RPMI8226 (cell line): ENCODE measurements around the gene PRKACA.
A peak's percentile ranks its signal among the peaks of the same experiment; 100 is the strongest.

Source experiments
- DNase-seq: peaks from one replicate; pipeline ENCODE4 v3.0.0-alpha.2; 2015

PRKACA gene

GRCh38 chr19:14117668-14118164 is at the start of gene PRKACA:
Gene PRKACA (minus strand): TSS chr19:14117762. CDS start chr19:14117547, 215 bp downstream.
- peak; percentile 99 for DNase-seq

DNA sequence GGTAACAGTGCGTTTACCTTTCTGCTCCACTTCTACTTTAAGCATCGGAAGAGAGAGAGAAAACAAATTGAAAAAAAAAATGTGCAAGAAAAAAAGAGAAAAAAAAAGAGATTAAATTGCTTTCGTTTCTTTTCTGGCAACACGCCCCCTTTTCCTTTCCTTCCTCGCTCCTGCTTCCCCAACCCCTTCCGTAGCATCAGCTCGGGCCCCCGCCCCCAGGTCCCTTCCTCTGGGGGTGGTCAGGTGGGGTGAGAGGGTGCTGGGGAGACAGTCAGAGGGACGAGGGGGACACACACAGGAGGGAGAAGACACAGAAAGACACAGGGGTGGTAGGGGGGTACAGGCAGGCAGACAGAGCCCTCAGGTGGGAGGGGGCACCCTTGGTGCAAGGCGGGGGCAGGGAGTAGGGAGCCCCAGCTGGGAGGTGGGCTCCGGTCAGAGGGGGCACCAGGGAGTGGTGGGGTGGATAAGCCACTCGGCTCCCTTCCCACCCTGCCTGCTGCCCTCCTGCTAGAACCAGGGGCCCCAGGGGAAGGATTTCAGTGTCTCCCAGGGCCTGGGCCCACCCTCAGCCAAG is 49.5 kb upstream of the PRKACA start:
- no peak for DNase-seq

DNA sequence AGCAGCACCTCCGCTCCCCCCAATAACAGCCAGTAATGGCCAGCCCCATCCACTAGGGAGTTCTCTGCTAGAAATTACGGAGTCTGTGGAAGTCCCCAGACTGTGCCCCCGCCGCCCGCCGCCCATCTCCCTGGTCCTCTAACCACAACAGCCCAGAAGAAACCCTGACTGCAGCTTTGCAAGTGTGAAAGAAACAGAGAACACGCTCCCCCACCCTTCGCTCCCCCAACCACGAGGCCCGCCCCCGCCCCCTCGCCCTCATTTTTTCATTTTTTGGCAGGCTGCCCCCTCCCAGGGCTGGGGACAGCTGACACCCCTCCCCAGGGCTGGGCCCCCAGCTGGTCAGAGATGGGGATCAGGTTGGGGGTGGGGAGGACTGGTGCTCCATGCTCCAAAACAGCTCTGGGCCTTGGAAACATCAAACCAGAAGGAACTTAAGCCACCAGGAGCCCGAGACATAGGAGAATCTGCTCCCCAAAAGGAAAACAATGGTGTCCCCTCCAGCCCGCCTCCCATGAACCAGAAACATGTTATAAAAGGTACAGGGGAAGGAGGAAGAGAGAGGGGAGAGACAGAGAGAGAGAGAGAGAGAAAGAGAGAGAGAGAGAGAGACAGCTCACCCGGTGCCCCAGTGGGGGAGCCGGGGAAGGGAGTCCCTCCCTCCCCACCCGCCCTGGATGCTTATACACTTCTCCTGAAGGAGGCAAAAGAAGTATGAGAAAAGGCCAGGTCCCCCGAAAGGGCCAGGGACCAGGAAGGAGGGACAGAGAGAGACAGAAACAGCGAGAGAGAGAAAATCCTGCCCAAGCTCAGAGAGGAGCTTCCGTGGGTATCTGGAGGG is 48.6 kb upstream of the PRKACA start:
- DNase-seq: no peak

- no peak for DNase-seq
These were observed 47.3 kb upstream of the PRKACA start for GRCh38 chr19:14164724-14165493.

DNA sequence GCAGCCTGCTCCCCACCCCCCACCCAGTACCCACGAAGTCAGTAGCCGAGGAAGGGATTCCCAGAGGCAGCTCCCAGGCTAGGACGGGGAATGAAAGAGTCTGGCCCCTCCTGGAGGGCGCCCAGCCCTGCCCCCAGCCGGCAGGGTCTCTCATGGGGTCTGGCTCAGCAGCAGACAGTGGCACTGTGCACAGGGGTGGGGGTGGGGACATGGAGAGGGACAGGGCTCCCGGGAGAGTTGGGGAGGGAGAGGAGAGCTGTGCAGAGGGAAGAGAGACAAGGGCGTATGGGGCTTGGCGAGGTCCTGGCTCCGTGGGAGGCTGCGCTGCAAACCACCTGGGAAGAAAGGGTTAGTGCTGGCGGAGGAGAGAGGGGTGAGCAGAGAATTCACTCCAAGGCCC is 46.5 kb upstream of the PRKACA start:
- DNase-seq: no peak

DNA sequence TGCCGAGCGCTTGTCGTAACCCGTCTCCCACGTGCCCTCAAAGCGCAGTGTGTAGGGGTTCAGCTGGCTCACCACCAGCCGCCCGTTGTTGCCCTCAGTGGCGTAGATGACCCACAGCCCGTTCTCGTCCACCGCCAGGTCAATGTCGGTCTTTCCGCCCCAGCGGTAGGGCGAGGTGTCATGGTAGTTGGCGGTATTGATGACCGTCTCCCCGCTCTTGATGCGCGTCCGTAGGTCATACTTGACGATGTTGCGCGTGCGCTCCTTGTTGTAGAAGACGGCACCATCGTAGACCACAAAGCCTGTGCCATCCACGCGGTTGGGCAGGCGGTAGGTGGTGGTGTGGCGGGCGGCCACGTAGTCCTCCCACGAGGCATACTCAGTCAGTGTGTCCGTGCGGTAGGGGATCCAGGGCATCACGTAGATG is 45.3 kb upstream of the PRKACA start:
- DNase-seq: no peak

- no peak for DNase-seq
These were observed 43.7 kb upstream of the PRKACA start for GRCh38 chr19:14161305-14161704.

DNA sequence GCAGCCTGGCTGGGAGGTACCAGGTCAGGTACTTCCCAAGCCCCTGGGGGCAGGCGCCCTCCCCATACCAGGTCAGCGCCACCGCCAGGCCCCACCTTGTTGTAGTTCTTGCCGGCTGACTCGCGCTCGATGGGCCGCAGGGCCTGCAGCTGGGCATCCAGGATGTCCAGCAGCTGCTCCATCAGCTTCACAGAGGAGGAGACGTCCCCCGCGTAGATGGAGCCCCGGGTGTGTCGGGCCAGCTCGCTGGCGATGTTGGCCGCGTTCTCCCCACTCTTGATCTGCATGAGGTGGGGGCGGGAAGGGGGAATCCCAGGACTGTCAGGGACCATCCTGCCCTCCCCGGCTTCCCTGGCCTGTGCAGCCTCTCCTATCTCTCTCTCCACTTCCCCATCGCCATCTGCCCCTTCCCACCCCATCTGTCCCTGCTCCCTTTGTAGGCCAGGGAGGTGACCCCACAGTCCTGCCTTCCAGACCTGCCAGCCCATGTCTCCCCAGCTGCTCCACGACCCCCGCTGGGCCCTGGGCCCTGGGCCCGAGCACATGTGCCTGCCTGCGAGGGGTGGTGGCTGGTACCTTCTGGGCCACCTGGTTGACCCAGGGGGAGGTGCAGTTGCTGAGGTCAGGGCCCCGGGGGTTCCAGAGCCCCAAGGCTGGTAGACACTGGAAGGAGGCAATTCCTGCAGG is 42.6 kb upstream of the PRKACA start:
- no peak for DNase-seq

GRCh38 chr19:14159059-14159458 is 41.5 kb upstream of the PRKACA start:
- no peak for DNase-seq

DNA sequence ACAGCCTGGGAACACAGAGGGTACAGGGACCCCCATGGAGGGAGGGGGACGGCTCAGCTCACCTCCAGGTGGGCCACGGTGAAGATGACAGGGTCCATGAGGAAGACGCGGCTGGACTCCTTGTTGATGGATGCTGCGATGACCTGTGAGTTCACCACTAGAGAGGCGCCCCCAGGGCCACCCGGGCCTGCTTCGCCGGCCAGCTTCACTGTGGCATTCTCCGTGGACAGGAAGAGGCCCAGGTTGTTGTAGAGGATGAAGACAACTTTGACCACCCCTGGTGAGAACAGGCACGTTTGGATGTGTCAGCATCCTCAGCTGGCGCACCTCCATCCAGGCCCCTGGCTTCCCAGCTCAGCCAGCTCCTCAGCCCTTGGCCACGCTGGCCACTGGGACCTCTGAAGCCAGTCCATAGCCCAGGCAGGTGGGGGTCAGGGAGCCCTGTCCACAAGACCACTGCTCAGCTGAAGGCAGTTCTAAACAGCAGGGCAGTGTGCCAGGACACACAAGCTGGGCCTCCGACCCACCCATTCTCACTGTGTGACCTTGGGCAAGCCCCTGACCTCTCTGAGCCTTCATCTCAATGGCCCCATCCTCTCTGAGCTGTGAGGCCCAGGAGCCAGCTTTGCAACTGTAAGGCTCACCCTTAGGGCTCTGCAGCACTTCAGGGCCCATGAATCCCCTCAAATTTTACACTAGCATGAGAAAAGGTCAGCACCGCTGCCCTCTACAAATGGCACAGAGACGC is 40.9 kb upstream of the PRKACA start:
- no peak for DNase-seq

DNA sequence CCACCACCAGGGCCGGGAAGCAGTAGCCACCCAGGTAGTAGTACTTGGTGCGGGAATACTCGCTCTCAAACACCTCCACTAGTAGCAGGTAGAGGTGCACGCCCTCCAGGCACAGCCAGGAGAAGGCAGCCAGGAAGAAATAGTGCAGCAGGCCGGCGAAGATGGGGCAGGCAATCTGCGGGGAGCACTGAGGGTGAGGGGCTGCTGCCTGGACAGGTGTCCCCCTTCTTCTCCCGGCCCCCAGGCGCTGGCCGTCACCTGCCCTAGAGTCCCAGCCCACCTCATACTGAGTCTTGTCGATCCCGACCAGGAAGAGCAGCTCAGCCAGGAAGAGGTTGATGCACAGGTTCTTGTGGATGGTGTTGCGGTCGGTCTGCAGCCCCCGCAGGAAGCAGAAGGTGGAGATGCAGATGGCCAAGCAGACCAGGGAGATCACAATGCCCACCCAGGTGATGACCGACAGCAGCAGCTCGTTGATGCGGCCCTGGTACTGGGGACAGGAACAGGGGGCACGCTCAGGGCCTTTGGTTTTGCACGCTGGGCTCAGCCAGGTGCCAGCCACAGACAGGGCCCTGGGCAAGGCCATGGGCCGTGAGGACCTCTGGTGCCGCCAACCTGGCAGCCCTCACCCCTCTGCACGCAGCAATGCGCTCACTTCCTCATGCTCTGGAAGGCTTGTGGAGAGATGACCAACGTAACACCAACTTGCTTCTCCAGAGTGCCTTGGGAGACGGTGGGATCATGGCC is 39.6 kb upstream of the PRKACA start:
- no peak for DNase-seq

- no peak for DNase-seq
These were observed 38.6 kb upstream of the PRKACA start for GRCh38 chr19:14156122-14156521.

DNA sequence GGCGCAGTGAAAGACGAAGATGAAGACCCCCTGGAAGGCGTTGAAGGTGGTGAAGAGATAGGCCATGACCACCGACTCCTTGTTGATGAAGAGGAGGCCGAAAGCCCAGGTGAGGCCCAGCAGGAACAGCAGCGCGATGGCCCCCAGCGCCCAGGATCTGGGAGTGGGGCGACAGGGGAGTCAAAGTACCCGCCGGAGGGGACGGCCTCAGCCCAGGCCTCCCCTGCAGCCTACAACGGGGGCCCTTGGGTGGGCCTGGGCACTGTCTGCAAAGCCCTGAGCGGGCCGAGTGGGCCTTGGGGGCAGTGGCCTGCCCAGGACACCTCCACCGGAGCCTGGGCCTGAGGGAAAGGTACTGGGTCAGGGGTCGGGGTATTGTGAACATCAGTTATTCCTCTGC is 37.8 kb upstream of the PRKACA start:
- DNase-seq: no peak

DNA sequence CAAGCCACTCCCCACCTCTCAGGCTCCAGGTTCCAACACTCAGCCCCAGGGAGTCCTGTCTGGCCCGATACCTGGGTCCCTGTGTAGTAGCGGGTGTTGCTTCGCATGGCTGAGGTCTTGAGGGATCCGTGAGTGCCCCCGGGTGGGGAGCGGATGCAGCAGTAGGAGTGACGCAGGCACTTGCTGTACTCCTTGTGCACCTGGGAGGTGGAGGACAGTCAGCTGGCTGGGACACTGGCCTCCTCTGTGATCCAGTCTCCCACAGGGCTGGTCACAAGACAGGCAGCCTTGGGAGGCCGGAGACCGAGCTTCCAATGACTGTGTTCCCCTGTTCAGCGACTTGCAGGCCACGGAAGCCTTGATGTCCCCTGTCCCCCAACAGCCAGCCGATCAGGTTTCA is 35.2 kb upstream of the PRKACA start:
- DNase-seq: no peak

DNA sequence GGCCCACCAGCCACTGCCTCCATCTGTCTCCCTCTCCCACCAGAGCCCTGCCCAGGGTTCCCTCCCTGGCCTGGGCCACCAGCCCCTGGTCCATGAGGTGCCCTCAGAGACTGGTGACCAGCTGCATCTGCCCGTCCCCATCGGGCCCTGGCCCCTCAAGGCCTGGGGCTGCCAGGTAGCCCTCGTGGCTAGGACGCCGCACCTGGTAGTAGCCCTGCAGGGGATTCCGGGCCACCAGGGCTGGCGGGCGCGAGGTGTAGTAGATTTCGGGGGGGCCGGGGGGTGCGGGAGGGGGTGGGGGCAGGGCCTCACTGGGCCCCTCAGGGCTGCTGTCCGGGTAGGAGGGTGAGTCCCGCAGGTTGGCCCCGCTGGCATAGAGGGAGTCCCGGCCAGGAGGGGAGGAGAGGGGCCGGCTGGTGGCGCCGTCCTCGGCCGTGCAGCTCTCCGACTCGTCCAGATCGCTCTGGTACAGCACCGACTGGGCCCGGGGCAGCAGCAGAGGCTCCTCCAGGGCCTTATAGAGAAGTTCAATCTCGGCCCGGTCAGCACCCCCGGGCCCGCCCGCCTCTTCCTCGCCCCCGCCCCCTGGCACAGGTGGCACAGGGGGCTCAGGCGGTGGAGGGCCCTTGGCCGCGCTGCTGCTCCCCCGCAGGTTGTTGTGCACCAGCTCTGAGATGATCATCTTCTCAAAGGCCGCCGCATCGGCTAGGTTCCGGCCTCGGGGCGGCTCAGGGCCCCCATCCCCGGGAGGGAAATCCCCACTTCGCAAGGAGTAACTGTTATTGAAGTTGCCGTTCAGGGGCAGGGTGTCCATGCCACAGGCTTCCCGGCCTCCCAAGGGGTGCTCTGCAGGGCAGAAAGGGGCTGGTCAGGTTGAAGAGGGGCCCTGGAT is 33.5 kb upstream of the PRKACA start:
- no peak for DNase-seq

DNA sequence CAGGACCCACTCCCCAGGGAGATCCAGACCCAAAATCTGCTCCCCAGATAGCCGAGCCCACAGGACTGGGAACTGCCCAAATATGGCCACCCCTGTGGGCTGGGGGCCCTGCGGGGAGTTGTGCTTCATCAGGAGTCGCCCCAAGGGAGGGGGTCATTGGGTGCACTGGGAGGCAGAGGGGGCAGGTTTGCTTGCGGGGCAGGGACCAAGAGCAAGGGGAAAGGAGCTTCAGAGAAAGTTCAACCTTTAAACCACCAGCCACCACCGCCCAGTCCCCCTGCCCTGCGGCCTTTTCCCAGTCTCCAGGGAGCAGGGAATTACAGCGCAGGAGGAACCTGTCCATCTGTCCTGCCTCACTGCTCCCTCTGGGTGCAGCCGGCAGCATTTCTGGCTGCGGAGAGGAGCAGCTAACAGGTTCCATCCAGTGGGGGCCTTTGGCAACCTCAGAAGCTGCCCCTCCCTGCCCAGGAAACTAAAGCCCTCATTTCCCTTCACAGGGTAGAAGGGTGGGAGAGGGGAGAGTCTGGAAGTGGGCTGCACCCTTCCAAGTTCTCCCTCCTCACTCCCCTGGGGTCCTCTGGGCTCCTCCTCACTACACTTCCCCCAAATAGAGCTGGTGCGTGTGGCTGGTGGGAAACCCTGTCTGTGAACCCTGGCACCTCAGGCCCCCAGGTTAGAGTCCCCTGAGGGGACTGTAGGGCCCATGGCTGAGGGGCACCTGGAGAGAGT is 32.6 kb upstream of the PRKACA start:
- DNase-seq: no peak

GRCh38 chr19:14149509-14149994 is 32.0 kb upstream of the PRKACA start:
- no peak for DNase-seq

DNA sequence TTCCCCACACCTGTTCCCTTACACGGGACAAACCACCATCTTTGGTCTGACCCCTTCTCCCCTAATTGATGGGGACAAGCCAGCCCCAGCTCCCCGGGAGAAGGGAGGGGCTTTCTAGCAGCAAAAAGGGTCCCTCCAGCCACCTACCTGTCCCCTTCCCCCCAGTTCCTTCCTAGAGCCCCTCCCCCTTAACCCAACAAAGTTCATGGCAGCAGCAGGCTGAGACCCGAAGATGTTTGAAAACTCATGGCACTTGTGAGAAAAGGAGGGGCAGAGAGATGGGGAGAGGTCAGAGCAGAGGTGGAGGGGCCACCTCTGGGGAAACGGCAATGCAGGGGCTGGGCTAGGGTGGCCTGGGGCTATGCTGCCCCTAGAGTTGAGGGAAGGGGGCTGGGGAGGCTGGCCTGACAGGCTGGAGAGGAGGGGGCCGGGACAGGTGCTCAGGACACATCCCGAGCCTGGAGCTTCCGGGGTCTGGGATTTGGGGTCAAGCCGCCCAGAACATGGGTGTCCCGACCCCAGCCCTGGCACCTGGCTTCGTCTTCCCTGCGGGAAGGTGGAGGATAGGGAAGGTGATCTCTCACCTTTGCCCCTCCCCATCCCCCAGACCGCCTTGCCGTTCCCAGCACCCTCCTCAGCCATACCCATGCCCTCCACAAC is 31.3 kb upstream of the PRKACA start:
- no peak for DNase-seq
